SK-N-SH treated with all-trans-retinoic acid at 6 μM for 48 hours (cell line): ENCODE results near the gene STK32A.
A peak's percentile ranks its signal among the peaks of the same experiment; 100 is the strongest.
"Not testable (repeated sequence)": the region's sequence is repeated elsewhere in the genome, so short reads cannot be mapped to it uniquely, and the experiment has no call there.

Experiments used
- ATAC-seq: fragments of 200-7000 bp; cut with Tn5 transposase; 3 replicates; pipeline ENCODE4 v1.9.1; 2020; ENCODE audit warnings: mild to moderate bottlenecking, moderate library complexity
- ARNTL ChIP-seq: fragments of 450-650 bp; formaldehyde crosslinking; IDR thresholded peaks from 2 replicates; pipeline ENCODE4 v1.5.0; 2020; ENCODE audit warnings: low read depth, mild to moderate bottlenecking, moderate library complexity, borderline replicate concordance
- BACH2 ChIP-seq: fragments of 250-450 bp; sonication (Bioruptor Pico); IDR thresholded peaks from 2 replicates; pipeline ENCODE4 v1.9.0; 2021; ENCODE audit warnings: mild to moderate bottlenecking, borderline replicate concordance
- CSDC2 ChIP-seq: fragments of 250-450 bp; sonication (Bioruptor Pico); IDR thresholded peaks from 2 replicates; pipeline ENCODE4 v1.5.0; 2020; ENCODE audit warnings: mild to moderate bottlenecking, moderate library complexity
- GLIS3 ChIP-seq: fragments of 250-450 bp; sonication (Bioruptor Pico); IDR thresholded peaks from 2 replicates; pipeline ENCODE4 v1.5.0; 2020; ENCODE audit warnings: mild to moderate bottlenecking, moderate library complexity
- ISL1 ChIP-seq: fragments of 250-450 bp; sonication (Bioruptor Pico); IDR thresholded peaks from 2 replicates; pipeline ENCODE4 v2.1.2; 2022; ENCODE audit warnings: mild to moderate bottlenecking, moderate library complexity
- OSR1 ChIP-seq: fragments of 250-450 bp; sonication (Bioruptor Pico); IDR thresholded peaks from 2 replicates; pipeline ENCODE4 v1.8.0; 2022; ENCODE audit warnings: moderate library complexity, mild to moderate bottlenecking, inconsistent platforms
- PPARA ChIP-seq: fragments of 250-450 bp; sonication (Bioruptor Pico); IDR thresholded peaks from 2 replicates; pipeline ENCODE4 v1.5.0; 2020; ENCODE audit warnings: mild to moderate bottlenecking, borderline replicate concordance
- RARB ChIP-seq: fragments of 250-450 bp; sonication (Bioruptor Pico); IDR thresholded peaks from 2 replicates; pipeline ENCODE4 v1.8.0; 2021; ENCODE audit warnings: mild to moderate bottlenecking, moderate library complexity
- SNAI2 ChIP-seq: fragments of 250-450 bp; sonication (Bioruptor Pico); IDR thresholded peaks from 2 replicates; pipeline ENCODE4 v1.5.0; 2020; ENCODE audit warnings: mild to moderate bottlenecking, moderate library complexity
- TCF4 ChIP-seq: fragments of 250-450 bp; sonication (Bioruptor Pico); IDR thresholded peaks from 2 replicates; pipeline ENCODE4 v1.8.0; 2021; ENCODE audit warnings: mild to moderate bottlenecking, moderate library complexity, borderline replicate concordance
- TOX ChIP-seq: fragments of 250-450 bp; sonication (Bioruptor Pico); IDR thresholded peaks from 2 replicates; pipeline ENCODE4 v1.8.0; 2021; ENCODE audit warnings: mild to moderate bottlenecking, moderate library complexity, borderline replicate concordance
- ZC3H10 ChIP-seq: fragments of 250-450 bp; sonication (Bioruptor Pico); IDR thresholded peaks from 2 replicates; pipeline ENCODE4 v1.5.1; 2021; ENCODE audit warnings: mild to moderate bottlenecking, moderate library complexity
- ZFP3 ChIP-seq: fragments of 250-450 bp; sonication (Bioruptor Pico); IDR thresholded peaks from 2 replicates; pipeline ENCODE4 v1.5.0; 2020; ENCODE audit warnings: mild to moderate bottlenecking, moderate library complexity
- ZNF565 ChIP-seq: fragments of 450-650 bp; formaldehyde crosslinking; conservative IDR thresholded peaks from 2 replicates; pipeline ENCODE4 v1.5.0; 2020; ENCODE audit warnings: low read depth, mild to moderate bottlenecking, moderate library complexity
- ZNF70 ChIP-seq: fragments of 450-650 bp; formaldehyde crosslinking; IDR thresholded peaks from 2 replicates; pipeline ENCODE4 v1.5.0; 2020; ENCODE audit warnings: mild to moderate bottlenecking, moderate library complexity
- TF ChIP-seq, protein P1 (sequence below): fragments of 250-450 bp; sonication (Bioruptor Pico); IDR thresholded peaks from 2 replicates; pipeline ENCODE4 v1.5.1; 2020; ENCODE audit warnings: low read depth, mild to moderate bottlenecking, moderate library complexity
- TF ChIP-seq, protein P2 (sequence below): fragments of 250-450 bp; sonication (Bioruptor Pico); IDR thresholded peaks from 2 replicates; pipeline ENCODE4 v1.5.1; 2021; ENCODE audit warnings: mild to moderate bottlenecking, moderate library complexity
- TF ChIP-seq, protein P3 (sequence below): fragments of 250-450 bp; sonication (Bioruptor Pico); IDR thresholded peaks from 2 replicates; pipeline ENCODE4 v1.5.0; 2020; ENCODE audit warnings: mild to moderate bottlenecking, moderate library complexity
- TF ChIP-seq, protein P4 (sequence below): fragments of 250-450 bp; sonication (Bioruptor Pico); IDR thresholded peaks from 2 replicates; pipeline ENCODE4 v1.8.0; 2020; ENCODE audit warnings: mild to moderate bottlenecking, moderate library complexity, borderline replicate concordance
- TF ChIP-seq, protein P5 (sequence below): fragments of 250-450 bp; sonication (Bioruptor Pico); IDR thresholded peaks from 2 replicates; pipeline ENCODE4 v1.8.0; 2021; ENCODE audit warnings: low read depth, mild to moderate bottlenecking, moderate library complexity, borderline replicate concordance

STK32A gene

DNA sequence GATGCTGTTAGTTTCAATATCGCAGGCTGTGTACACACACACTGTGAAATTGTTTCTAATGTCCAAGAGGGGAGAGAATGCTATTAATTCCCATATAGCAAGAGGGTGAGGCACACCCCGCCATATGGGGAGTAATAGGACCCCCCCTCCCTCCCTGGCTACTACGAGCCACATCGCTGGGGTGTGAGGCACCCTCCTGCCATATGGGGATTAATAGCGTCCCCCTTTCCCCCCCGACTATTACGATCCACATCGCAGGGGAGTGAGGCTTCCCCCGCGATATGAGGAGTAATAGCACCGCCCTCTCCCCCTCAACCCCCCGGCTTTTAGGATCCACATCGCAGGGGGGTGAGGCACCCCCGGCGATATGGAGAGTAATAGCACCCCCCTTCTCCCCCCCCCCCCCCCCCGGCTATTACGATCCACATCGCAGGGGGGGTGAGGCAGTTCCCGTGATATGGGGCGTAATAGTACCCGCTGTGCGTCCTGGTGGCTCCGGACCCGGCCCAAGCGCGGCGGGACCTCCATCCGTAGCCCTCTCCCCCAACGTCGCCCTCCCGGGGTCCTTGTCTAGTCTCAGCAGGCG lies 494 bp upstream of the STK32A start:
- ATAC-seq: peak; percentile 65
- TF ChIP-seq ZFP3 (no peak), ZNF70 (CRISPR knock-in tag) (no peak), GLIS3 (CRISPR knock-in tag) (no peak)

DNA sequence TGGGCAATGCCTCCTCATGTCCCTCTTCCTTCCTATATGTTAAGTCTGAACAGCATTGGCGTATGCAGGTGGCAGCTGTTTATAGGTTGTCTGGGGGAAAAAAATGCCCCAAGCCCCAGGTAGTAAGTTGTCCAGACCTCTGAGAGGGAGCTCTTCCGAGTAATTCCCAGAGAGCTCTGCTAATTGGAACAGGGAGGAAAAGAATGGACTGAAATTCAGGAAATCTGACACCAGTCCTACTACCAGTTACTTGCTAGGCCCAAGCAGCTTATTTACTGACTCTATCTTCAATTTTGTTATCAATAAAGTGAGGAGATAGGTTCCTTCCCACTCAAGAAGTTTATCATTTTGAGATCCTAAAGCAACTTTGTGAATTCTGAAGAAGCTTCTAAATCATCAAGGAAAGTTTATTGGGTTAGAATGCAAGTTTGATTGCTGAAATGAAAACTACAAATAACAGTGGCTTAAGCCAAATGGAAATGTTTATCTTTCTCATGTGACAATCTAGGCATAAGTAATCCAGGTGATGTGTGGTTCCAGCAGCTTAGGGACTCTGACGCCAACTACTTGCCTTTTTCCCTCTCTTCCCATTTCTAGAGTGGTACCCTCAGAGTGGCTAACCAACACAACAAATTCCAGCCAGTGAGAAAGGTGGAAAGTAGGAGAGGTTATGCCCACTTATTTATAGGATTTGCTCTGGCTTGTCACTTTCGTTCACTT lies 5.6 kb downstream of the STK32A start:
- ATAC-seq: no peak
- no peak for TF ChIP-seq CSDC2 (CRISPR knock-in tag)
- TF ChIP-seq, protein P1, sequence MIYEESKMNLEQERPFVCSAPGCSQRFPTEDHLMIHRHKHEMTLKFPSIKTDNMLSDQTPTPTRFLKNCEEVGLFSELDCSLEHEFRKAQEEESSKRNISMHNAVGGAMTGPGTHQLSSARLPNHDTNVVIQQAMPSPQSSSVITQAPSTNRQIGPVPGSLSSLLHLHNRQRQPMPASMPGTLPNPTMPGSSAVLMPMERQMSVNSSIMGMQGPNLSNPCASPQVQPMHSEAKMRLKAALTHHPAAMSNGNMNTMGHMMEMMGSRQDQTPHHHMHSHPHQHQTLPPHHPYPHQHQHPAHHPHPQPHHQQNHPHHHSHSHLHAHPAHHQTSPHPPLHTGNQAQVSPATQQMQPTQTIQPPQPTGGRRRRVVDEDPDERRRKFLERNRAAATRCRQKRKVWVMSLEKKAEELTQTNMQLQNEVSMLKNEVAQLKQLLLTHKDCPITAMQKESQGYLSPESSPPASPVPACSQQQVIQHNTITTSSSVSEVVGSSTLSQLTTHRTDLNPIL (CRISPR knock-in tag): no peak
- TF ChIP-seq OSR1 (CRISPR knock-in tag): no peak
- no peak for TF ChIP-seq PPARA
- TF ChIP-seq ZNF565: no peak
- TF ChIP-seq, protein P2, sequence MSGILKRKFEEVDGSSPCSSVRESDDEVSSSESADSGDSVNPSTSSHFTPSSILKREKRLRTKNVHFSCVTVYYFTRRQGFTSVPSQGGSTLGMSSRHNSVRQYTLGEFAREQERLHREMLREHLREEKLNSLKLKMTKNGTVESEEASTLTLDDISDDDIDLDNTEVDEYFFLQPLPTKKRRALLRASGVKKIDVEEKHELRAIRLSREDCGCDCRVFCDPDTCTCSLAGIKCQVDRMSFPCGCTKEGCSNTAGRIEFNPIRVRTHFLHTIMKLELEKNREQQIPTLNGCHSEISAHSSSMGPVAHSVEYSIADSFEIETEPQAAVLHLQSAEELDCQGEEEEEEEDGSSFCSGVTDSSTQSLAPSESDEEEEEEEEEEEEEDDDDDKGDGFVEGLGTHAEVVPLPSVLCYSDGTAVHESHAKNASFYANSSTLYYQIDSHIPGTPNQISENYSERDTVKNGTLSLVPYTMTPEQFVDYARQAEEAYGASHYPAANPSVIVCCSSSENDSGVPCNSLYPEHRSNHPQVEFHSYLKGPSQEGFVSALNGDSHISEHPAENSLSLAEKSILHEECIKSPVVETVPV (CRISPR knock-in tag): no peak
- TF ChIP-seq TOX: no peak
- TF ChIP-seq, protein P3, sequence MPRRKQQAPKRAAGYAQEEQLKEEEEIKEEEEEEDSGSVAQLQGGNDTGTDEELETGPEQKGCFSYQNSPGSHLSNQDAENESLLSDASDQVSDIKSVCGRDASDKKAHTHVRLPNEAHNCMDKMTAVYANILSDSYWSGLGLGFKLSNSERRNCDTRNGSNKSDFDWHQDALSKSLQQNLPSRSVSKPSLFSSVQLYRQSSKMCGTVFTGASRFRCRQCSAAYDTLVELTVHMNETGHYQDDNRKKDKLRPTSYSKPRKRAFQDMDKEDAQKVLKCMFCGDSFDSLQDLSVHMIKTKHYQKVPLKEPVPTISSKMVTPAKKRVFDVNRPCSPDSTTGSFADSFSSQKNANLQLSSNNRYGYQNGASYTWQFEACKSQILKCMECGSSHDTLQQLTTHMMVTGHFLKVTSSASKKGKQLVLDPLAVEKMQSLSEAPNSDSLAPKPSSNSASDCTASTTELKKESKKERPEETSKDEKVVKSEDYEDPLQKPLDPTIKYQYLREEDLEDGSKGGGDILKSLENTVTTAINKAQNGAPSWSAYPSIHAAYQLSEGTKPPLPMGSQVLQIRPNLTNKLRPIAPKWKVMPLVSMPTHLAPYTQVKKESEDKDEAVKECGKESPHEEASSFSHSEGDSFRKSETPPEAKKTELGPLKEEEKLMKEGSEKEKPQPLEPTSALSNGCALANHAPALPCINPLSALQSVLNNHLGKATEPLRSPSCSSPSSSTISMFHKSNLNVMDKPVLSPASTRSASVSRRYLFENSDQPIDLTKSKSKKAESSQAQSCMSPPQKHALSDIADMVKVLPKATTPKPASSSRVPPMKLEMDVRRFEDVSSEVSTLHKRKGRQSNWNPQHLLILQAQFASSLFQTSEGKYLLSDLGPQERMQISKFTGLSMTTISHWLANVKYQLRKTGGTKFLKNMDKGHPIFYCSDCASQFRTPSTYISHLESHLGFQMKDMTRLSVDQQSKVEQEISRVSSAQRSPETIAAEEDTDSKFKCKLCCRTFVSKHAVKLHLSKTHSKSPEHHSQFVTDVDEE (CRISPR knock-in tag): no peak
- no peak for TF ChIP-seq TCF4 (CRISPR knock-in tag)
- no peak for TF ChIP-seq ISL1
- no peak for TF ChIP-seq RARB (CRISPR knock-in tag)
- TF ChIP-seq ARNTL (CRISPR knock-in tag): no peak
- no peak for TF ChIP-seq GLIS3 (CRISPR knock-in tag)
- TF ChIP-seq SNAI2 (CRISPR knock-in tag): no peak
- no peak for TF ChIP-seq ZFP3
- TF ChIP-seq, protein P4, sequence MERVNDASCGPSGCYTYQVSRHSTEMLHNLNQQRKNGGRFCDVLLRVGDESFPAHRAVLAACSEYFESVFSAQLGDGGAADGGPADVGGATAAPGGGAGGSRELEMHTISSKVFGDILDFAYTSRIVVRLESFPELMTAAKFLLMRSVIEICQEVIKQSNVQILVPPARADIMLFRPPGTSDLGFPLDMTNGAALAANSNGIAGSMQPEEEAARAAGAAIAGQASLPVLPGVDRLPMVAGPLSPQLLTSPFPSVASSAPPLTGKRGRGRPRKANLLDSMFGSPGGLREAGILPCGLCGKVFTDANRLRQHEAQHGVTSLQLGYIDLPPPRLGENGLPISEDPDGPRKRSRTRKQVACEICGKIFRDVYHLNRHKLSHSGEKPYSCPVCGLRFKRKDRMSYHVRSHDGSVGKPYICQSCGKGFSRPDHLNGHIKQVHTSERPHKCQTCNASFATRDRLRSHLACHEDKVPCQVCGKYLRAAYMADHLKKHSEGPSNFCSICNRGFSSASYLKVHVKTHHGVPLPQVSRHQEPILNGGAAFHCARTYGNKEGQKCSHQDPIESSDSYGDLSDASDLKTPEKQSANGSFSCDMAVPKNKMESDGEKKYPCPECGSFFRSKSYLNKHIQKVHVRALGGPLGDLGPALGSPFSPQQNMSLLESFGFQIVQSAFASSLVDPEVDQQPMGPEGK: no peak
- TF ChIP-seq BACH2 (CRISPR knock-in tag): no peak
- TF ChIP-seq ZC3H10 (CRISPR knock-in tag): no peak

DNA sequence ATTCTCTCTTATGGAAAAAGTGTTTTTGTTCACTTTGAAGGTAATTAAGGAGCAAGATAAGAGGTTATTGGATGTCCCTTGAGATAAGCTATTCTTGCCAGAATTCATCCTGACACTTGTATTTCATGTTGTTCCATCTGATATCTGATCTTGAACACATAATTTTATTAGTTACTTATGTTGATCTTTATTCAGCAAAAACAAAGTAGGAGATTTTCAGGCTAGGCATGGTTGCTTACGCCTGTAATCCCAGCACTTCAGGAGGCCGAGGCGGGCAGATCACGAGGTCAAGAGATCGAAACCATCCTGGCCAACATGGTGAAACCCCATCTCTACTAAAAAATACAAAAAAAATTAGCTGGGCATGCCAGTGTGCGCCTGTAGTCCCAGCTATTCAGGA lies 8.4 kb downstream of the STK32A start:
- not testable (repeated sequence) for ATAC-seq

DNA sequence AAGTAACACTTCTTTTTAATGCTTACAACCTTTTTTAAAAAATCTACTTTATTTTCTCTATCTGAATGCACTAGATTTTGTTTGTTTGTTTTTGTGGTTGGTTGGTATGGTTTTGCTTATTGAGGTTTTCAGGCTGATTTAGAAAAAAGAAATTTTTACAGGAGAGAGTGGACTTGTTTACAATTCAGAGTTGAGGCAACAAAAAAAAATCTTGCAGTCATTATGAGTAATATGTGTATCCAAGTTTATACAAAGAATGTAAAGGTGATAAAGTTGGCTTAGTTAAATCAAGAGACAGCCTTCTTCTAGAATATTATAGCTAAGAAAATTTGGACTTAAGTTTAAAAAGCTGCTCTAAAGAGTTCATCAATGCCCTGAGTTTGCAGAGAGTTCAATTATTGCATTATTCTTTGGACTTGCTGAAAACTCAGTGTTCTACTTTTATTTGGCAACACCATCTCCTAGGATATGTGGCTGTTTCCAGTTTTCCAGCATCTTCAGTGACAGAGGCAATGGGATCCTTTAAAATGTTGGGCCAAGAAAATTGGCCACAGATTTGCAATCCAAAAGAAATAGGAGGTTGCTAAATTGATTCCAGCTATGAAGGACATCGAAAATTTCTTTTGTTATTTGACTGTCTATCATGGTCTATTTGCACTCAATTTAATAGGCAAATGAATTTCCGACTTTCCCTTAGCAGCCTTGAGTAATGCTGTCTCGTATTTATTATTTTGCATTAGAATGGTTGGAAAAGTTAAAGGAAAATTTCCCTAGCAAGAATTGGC lies 10.7 kb downstream of the STK32A start:
- TF ChIP-seq ZFP3 (no peak), GLIS3 (CRISPR knock-in tag) (no peak), SNAI2 (CRISPR knock-in tag) (no peak), ZNF565 (no peak), RARB (CRISPR knock-in tag) (no peak), ISL1 (no peak), ZNF70 (CRISPR knock-in tag) (no peak)
- TF ChIP-seq, protein P4: no peak
- TF ChIP-seq, protein P5, sequence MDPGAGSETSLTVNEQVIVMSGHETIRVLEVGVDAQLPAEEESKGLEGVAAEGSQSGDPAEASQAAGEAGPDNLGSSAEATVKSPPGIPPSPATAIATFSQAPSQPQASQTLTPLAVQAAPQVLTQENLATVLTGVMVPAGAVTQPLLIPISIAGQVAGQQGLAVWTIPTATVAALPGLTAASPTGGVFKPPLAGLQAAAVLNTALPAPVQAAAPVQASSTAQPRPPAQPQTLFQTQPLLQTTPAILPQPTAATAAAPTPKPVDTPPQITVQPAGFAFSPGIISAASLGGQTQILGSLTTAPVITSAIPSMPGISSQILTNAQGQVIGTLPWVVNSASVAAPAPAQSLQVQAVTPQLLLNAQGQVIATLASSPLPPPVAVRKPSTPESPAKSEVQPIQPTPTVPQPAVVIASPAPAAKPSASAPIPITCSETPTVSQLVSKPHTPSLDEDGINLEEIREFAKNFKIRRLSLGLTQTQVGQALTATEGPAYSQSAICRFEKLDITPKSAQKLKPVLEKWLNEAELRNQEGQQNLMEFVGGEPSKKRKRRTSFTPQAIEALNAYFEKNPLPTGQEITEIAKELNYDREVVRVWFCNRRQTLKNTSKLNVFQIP (CRISPR knock-in tag): no peak
- no peak for ATAC-seq
